Measurements from ENCODE around the gene EWSR1. TPM values are rescaled to one million over a fixed set of nuclear protein-coding genes. Genes with fewer than 3 reads are reported as not detected.
A peak's percentile ranks its signal among the peaks of the same experiment; 100 is the strongest.
"Not testable (repeated sequence)": the region's sequence is repeated elsewhere in the genome, so short reads cannot be mapped to it uniquely, and the experiment has no call there.

Gene EWSR1
- total RNA-seq (111 TPM), polyA plus RNA-seq (ENCODE audit: insufficient read depth in 1 of 8, insufficient read length in 8 of 8, low replicate concordance in 1 of 8) (100 to 1,000 TPM; 169 to 207 (median 180) TPM)
- long read RNA-seq, donor 1, partial matches to known transcripts, result 6 of 13 reads
- long read RNA-seq, donor 1, other reads (novel, unspliced or antisense), result 0 of 13 reads
- long read RNA-seq, donor 2, partial matches to known transcripts, result 0 of 1 reads
- long read RNA-seq, donor 2, other reads (novel, unspliced or antisense), result 0 of 1 reads
- long read RNA-seq, donor 3, transcript EWSR1-206 (17 exons, 2,654 nt), result major isoform, 13 of 51 reads
- long read RNA-seq, donor 3, transcript EWSR1-207 (17 exons, 2,207 nt), result minor isoform, 9 of 51 reads
- long read RNA-seq, donor 3, partial matches to known transcripts, result 22 of 51 reads
- long read RNA-seq, donor 3, other reads (novel, unspliced or antisense), result 0 of 51 reads
- long read RNA-seq, donor 4, transcript EWSR1-206 (17 exons, 2,654 nt), result minor isoform, 5 of 23 reads
- long read RNA-seq, donor 4, transcript EWSR1-207 (17 exons, 2,207 nt), result major isoform, 6 of 23 reads
- long read RNA-seq, donor 4, partial matches to known transcripts, result 10 of 23 reads
- long read RNA-seq, donor 4, other reads (novel, unspliced or antisense), result 0 of 23 reads
- long read RNA-seq, donor 5, transcript EWSR1-207 (17 exons, 2,207 nt), result major isoform, 16 of 126 reads
- long read RNA-seq, donor 5, transcript EWSR1-206 (17 exons, 2,654 nt), result major isoform, 16 of 126 reads
- long read RNA-seq, donor 5, partial matches to known transcripts, result 88 of 126 reads
- long read RNA-seq, donor 5, other reads (novel, unspliced or antisense), result 0 of 126 reads
- long read RNA-seq, donor 6, transcript EWSR1-217 (8 exons, 3,231 nt), result minor isoform, 5 of 71 reads
- long read RNA-seq, donor 6, transcript EWSR1-215 (8 exons, 2,630 nt), result minor isoform, 5 of 71 reads
- long read RNA-seq, donor 6, transcript EWSR1-206 (17 exons, 2,654 nt), result minor isoform, 13 of 71 reads
- long read RNA-seq, donor 6, transcript EWSR1-207 (17 exons, 2,207 nt), result major isoform, 15 of 71 reads
- long read RNA-seq, donor 6, partial matches to known transcripts, result 32 of 71 reads
- long read RNA-seq, donor 6, other reads (novel, unspliced or antisense), result 0 of 71 reads
- long read RNA-seq, donor 7, transcript EWSR1-207 (17 exons, 2,207 nt), result minor isoform, 9 of 60 reads
- long read RNA-seq, donor 7, transcript EWSR1-206 (17 exons, 2,654 nt), result major isoform, 12 of 60 reads
- long read RNA-seq, donor 7, partial matches to known transcripts, result 36 of 60 reads
- long read RNA-seq, donor 7, other reads (novel, unspliced or antisense), result 0 of 60 reads
- long read RNA-seq, donor 8, transcript EWSR1-207 (17 exons, 2,207 nt), result major isoform, 6 of 41 reads
- long read RNA-seq, donor 8, partial matches to known transcripts, result 29 of 41 reads
- long read RNA-seq, donor 8, other reads (novel, unspliced or antisense), result 0 of 41 reads
- long read RNA-seq, donor 9, transcript EWSR1-207 (17 exons, 2,207 nt), result major isoform, 6 of 48 reads
- long read RNA-seq, donor 9, partial matches to known transcripts, result 34 of 48 reads
- long read RNA-seq, donor 9, other reads (novel, unspliced or antisense), result 0 of 48 reads
- long read RNA-seq, donor 10, transcript EWSR1-206 (17 exons, 2,654 nt), result major isoform, 10 of 77 reads
- long read RNA-seq, donor 10, transcript EWSR1-207 (17 exons, 2,207 nt), result minor isoform, 9 of 77 reads
- long read RNA-seq, donor 10, partial matches to known transcripts, result 51 of 77 reads
- long read RNA-seq, donor 10, other reads (novel, unspliced or antisense), result 0 of 77 reads
- long read RNA-seq, donor 11, transcript EWSR1-207 (17 exons, 2,207 nt), result major isoform, 6 of 53 reads
- long read RNA-seq, donor 11, transcript EWSR1-206 (17 exons, 2,654 nt), result minor isoform, 5 of 53 reads
- long read RNA-seq, donor 11, partial matches to known transcripts, result 41 of 53 reads
- long read RNA-seq, donor 11, other reads (novel, unspliced or antisense), result 0 of 53 reads

GRCh38 chr22:29267858-29268510, at the start of gene EWSR1, which contains the start of gene RHBDD3:
Gene EWSR1, plus strand, starts transcription at chr22:29268268. Its CDS starts 69 bp downstream, at chr22:29268337.
Gene RHBDD3, minus strand, starts transcription at chr22:29267981. Its CDS starts 2,355 bp downstream, at chr22:29265626.
- Histone ChIP-seq H3K27me3 (ENCODE audit: control insufficient read depth, insufficient read depth, low read length) (no peaks in the 10 kb centered on the region), H3K9me3 (replicated peaks; ENCODE audit: control insufficient read depth, low read depth, low read length) (no peaks in the 10 kb centered on the region), H3K4me3 (ENCODE audit: low read length) (peak within 1 kb of the TSS; percentile 81), H3K36me3 (ENCODE audit: control insufficient read depth, insufficient read depth, low read length) (peaks cover 39% of the 10 kb centered on the region), H3K4me1 (ENCODE audit: control insufficient read depth, insufficient read depth, low read length) (peaks cover 27% of the 10 kb centered on the region), H3K27ac (ENCODE audit: low read length) (peak within 1 kb of the TSS; percentile 98)
- peak; percentile 98 for DNase-seq
- WGBS (ENCODE audit: insufficient coverage), result 0% methylated on average over 47 of the region's 67 CpGs

DNA sequence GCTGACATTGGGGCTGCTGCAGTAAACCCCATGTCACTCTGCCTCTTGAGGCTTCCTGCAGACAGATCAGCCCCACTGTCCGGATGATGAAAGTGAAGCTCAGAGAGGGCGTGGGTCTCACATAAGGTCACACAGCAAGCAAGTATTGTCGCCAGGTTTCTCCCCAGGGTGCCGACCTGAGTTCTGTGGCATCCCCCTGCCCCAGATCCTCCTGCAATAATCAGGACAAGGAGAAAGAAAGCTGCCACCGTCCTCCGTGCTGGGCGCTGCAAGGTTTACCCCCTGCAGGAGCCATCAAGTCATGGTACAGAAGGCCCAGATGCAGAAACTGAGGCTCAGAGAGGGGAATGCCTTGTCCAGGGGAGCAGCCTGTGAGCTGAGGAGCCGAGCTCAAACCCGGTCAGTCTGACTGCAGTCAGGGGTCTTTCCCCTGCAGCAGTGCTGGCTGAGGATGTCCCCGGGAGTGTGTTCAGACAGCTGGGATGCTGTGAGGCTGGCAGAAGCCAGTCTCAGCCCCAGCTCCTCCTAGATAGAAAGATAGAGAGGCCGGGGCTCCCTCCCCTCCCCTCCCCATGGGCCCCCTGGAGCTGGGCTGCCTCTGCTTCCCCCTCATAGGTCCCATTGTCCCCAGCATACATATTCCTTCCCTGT, 49.2 kb upstream of the EWSR1 start:
- DNase-seq, result no peak
- H3K9me3 ChIP-seq (replicated peaks; ENCODE audit: control insufficient read depth, low read depth, low read length), result no peaks in the 10 kb centered on the region
- no peaks in the 10 kb centered on the region for H3K36me3 ChIP-seq (ENCODE audit: control insufficient read depth, insufficient read depth, low read length)
- no peaks in the 10 kb centered on the region for H3K27me3 ChIP-seq (ENCODE audit: control insufficient read depth, insufficient read depth, low read length)
- no peak overlapping the region for H3K27ac ChIP-seq (ENCODE audit: low read length)
- 74% methylated on average over 10 of the region's 11 CpGs for WGBS (ENCODE audit: insufficient coverage)
- H3K4me1 ChIP-seq (ENCODE audit: control insufficient read depth, insufficient read depth, low read length), result peaks cover 16% of the 10 kb centered on the region
- no peak overlapping the region for H3K4me3 ChIP-seq (ENCODE audit: low read length)

- H3K4me3 ChIP-seq (ENCODE audit: low read length); DNase-seq; H3K9me3 ChIP-seq (replicated peaks; ENCODE audit: control insufficient read depth, low read depth, low read length); H3K36me3 ChIP-seq (ENCODE audit: control insufficient read depth, insufficient read depth, low read length); H3K27ac ChIP-seq (ENCODE audit: low read length); H3K27me3 ChIP-seq (ENCODE audit: control insufficient read depth, insufficient read depth, low read length): not testable (repeated sequence)
- peaks cover 21% of the 10 kb centered on the region for H3K4me1 ChIP-seq (ENCODE audit: control insufficient read depth, insufficient read depth, low read length)
- WGBS (ENCODE audit: insufficient coverage), result no CpG with 5 or more reads among the region's 2 CpGs
These were observed 48.7 kb upstream of the EWSR1 start for GRCh38 chr22:29219409-29219782.

GRCh38 chr22:29219881-29220670, 48.0 kb upstream of the EWSR1 start:
- DNase-seq, result no peak
- WGBS (ENCODE audit: insufficient coverage), result 58% methylated on average over 11 of the region's 14 CpGs
- no peaks in the 10 kb centered on the region for H3K27me3 ChIP-seq (ENCODE audit: control insufficient read depth, insufficient read depth, low read length)

GRCh38 chr22:29224121-29224858, 43.8 kb upstream of the EWSR1 start:
- Histone ChIP-seq H3K9me3 (replicated peaks; ENCODE audit: control insufficient read depth, low read depth, low read length) (no peaks in the 10 kb centered on the region), H3K4me1 (ENCODE audit: control insufficient read depth, insufficient read depth, low read length) (peaks cover 36% of the 10 kb centered on the region), H3K36me3 (ENCODE audit: control insufficient read depth, insufficient read depth, low read length) (no peaks in the 10 kb centered on the region), H3K27ac (ENCODE audit: low read length) (peak overlapping the region; percentile 87), H3K4me3 (ENCODE audit: low read length) (no peak overlapping the region), H3K27me3 (ENCODE audit: control insufficient read depth, insufficient read depth, low read length) (no peaks in the 10 kb centered on the region)
- WGBS (ENCODE audit: insufficient coverage), result 68% methylated on average over 14 of the region's 19 CpGs
- DNase-seq, result peak; percentile 78

More at GRCh38 chr22:29219881-29220670, 48.0 kb upstream of the EWSR1 start:
- Histone ChIP-seq H3K9me3 (replicated peaks; ENCODE audit: control insufficient read depth, low read depth, low read length) (no peaks in the 10 kb centered on the region), H3K36me3 (ENCODE audit: control insufficient read depth, insufficient read depth, low read length) (no peaks in the 10 kb centered on the region), H3K27ac (ENCODE audit: low read length) (no peak overlapping the region), H3K4me3 (ENCODE audit: low read length) (no peak overlapping the region), H3K4me1 (ENCODE audit: control insufficient read depth, insufficient read depth, low read length) (peaks cover 28% of the 10 kb centered on the region)

DNA sequence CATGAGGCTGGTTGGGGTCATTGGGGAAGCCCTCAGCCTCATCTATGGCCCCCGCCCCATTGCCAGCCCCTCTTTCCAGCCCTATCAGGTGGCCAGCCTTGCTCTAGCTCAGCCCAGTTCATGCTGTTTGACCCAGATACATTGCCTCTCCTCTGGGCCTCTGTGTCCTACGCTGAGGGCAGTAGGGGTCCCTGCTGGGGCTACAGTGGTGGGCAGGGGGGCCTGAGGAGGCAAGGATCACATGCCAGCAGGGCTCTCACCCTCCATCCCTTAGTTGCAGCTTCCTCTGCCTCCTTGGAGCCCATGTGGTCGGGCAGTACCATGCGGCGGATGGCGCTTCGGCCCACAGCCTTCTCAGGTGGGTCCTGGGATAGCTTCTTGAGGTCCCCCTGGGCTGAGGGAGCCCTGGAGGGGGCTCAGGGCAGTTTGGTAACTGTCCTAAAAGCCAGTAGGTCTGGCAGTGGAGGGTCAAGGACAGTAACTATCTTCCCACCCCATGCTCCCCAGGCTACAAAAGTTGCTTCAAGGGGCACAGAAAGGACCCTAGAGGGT, 43.1 kb upstream of the EWSR1 start:
- no peaks in the 10 kb centered on the region for H3K36me3 ChIP-seq (ENCODE audit: control insufficient read depth, insufficient read depth, low read length)
- peak overlapping the region; percentile 87 for H3K27ac ChIP-seq (ENCODE audit: low read length)
- H3K4me1 ChIP-seq (ENCODE audit: control insufficient read depth, insufficient read depth, low read length), result peaks cover 36% of the 10 kb centered on the region
- no peak overlapping the region for H3K4me3 ChIP-seq (ENCODE audit: low read length)
- WGBS (ENCODE audit: insufficient coverage), result 100% methylated on average over 1 of the region's 7 CpGs
- DNase-seq, result no peak
- no peaks in the 10 kb centered on the region for H3K9me3 ChIP-seq (replicated peaks; ENCODE audit: control insufficient read depth, low read depth, low read length)
- H3K27me3 ChIP-seq (ENCODE audit: control insufficient read depth, insufficient read depth, low read length), result no peaks in the 10 kb centered on the region

DNA sequence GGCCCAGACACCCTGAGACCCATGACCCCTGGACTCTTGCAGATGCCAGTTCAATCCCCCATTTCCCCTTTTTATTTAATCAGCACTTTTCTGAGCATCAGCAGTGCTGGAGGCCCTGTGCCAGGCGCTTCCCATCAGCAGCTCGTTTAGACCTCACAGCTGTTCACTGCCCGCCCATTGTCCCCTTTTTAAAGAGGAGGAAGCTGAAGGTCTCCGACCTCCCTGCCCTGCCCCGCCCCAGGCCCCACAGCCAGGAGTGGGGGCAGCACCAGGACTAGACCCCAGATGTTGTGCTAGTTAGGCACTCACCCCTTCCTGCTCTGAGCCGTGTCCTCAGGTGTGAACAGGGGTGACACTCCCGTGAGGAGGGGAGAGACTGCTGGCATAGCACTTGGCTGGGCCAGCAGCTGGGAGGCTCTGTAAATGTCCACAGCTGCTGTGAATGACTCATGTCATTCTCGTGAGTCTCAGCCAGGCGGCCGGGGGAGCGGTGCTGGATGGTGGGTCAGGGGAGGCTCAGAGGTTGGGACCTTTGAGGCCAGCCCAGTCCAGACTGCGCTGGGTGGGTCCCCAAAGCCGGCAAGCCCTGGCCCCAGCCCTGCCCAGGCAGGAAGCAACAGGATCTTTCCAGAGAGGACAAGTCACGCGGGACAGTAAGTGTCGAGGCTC, 42.5 kb upstream of the EWSR1 start:
- peak overlapping the region; percentile 87 for H3K27ac ChIP-seq (ENCODE audit: low read length)
- 19% methylated on average over 15 of the region's 16 CpGs for WGBS (ENCODE audit: insufficient coverage)
- no peak overlapping the region for H3K4me3 ChIP-seq (ENCODE audit: low read length)
- no peaks in the 10 kb centered on the region for H3K9me3 ChIP-seq (replicated peaks; ENCODE audit: control insufficient read depth, low read depth, low read length)
- peak; percentile 89 for DNase-seq
- no peaks in the 10 kb centered on the region for H3K36me3 ChIP-seq (ENCODE audit: control insufficient read depth, insufficient read depth, low read length)
- H3K4me1 ChIP-seq (ENCODE audit: control insufficient read depth, insufficient read depth, low read length), result peaks cover 36% of the 10 kb centered on the region
- H3K27me3 ChIP-seq (ENCODE audit: control insufficient read depth, insufficient read depth, low read length), result no peaks in the 10 kb centered on the region

Measured in muscle of leg (tissue), 16 donors.